SU-DHL-6 (cell line): ENCODE data around the gene AGPAT4.

Experiments
- EZH2phosphoT487 ChIP-seq: fragments of 200-600 bp; sonication (generic), shearing (Covaris generic); conservative IDR thresholded peaks from 2 replicates; pipeline ENCODE4 v1.6.1; 2018; ENCODE audit warnings: mild to moderate bottlenecking, antibody characterized with exemption, low read length, moderate library complexity, mixed read lengths
- TF ChIP-seq, protein P1 (sequence below): fragments of 200-600 bp; sonication (generic); IDR thresholded peaks from one replicate; pipeline ENCODE4 v1.5.1; 2017; ENCODE audit warnings: antibody characterized with exemption, mild to moderate bottlenecking, low read length, moderate library complexity; ENCODE audit not compliant: insufficient read depth, poor library complexity, severe bottlenecking

DNA sequence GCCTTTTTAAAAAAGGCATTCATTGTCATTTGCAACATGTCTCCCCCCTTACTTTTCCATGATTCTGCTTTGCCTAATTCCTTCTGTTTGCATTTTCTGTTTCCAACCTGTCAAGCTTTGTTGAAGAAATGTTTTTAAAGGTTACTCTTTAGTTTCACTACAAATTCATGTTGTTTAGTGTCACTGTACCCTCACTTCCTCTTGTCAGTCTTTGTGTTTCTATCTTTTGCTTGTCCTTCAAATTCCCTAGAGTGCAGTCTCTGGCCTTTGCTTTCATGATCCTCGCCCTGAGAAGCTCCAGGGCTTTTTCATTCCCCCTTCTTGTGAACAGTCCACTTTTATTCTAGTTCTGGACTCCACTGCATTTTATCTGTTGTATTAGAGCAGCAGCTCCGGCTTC, 191.6 kb downstream of the AGPAT4 start:
- TF ChIP-seq, protein P1, sequence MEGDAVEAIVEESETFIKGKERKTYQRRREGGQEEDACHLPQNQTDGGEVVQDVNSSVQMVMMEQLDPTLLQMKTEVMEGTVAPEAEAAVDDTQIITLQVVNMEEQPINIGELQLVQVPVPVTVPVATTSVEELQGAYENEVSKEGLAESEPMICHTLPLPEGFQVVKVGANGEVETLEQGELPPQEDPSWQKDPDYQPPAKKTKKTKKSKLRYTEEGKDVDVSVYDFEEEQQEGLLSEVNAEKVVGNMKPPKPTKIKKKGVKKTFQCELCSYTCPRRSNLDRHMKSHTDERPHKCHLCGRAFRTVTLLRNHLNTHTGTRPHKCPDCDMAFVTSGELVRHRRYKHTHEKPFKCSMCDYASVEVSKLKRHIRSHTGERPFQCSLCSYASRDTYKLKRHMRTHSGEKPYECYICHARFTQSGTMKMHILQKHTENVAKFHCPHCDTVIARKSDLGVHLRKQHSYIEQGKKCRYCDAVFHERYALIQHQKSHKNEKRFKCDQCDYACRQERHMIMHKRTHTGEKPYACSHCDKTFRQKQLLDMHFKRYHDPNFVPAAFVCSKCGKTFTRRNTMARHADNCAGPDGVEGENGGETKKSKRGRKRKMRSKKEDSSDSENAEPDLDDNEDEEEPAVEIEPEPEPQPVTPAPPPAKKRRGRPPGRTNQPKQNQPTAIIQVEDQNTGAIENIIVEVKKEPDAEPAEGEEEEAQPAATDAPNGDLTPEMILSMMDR = no peak
- TF ChIP-seq EZH2phosphoT487 = no peak
